MM.1S (cell line): ENCODE results near the gene TNRC6A.

ENCODE experiments used
- DNase-seq: peaks from one replicate; pipeline ENCODE4 v3.0.0-alpha.2; 2015
- H2AFZ ChIP-seq: fragments of 300-600 bp; sonication (generic); 2 replicates; pipeline ENCODE4 v1.6.0; 2016; ENCODE audit warnings: antibody characterized with exemption, low read length
- H3F3A ChIP-seq: fragments of 300-600 bp; sonication (generic); 2 replicates; pipeline ENCODE4 v1.6.1; 2016; ENCODE audit warnings: mild to moderate bottlenecking, antibody characterized with exemption, low read length, moderate library complexity, mixed read lengths; ENCODE audit not compliant: insufficient read depth
- H3K27ac ChIP-seq: fragments of 300-600 bp; sonication (generic); 2 replicates; pipeline ENCODE4 v1.5.1; 2016; ENCODE audit warnings: mild to moderate bottlenecking, low read length
- H3K27me3 ChIP-seq: fragments of 300-600 bp; sonication (generic); replicated peaks from 2 replicates; pipeline ENCODE4 v1.6.0; 2016; ENCODE audit warnings: low read length; ENCODE audit not compliant: insufficient read depth
- H3K36me3 ChIP-seq: fragments of 300-600 bp; sonication (generic); replicated peaks from 2 replicates; pipeline ENCODE4 v1.6.1; 2016; ENCODE audit warnings: mild to moderate bottlenecking, low read length, mixed read lengths; ENCODE audit not compliant: insufficient read depth
- H3K4me1 ChIP-seq: fragments of 300-600 bp; sonication (generic); 2 replicates; pipeline ENCODE4 v1.6.1; 2016; ENCODE audit warnings: low read length, mixed read lengths
- H3K4me2 ChIP-seq: fragments of 300-600 bp; sonication (generic); 2 replicates; pipeline ENCODE4 v1.6.0; 2016; ENCODE audit warnings: low read depth, low read length
- H3K4me3 ChIP-seq: fragments of 300-600 bp; sonication (generic); 2 replicates; pipeline ENCODE4 v1.5.1; 2016; ENCODE audit warnings: low read length, mixed read lengths
- H3K79me2 ChIP-seq: fragments of 300-600 bp; sonication (generic); 2 replicates; pipeline ENCODE4 v1.6.1; 2016; ENCODE audit warnings: mixed run types, low read length, mixed read lengths
- H3K9ac ChIP-seq: fragments of 300-600 bp; sonication (generic); 2 replicates; pipeline ENCODE4 v1.6.1; 2016; ENCODE audit warnings: low read length, mixed read lengths
- H3K9me2 ChIP-seq: fragments of 300-600 bp; sonication (generic); replicated peaks from 2 replicates; pipeline ENCODE4 v1.6.1; 2016; ENCODE audit warnings: mild to moderate bottlenecking, low read length, mixed read lengths; ENCODE audit not compliant: insufficient read depth
- H3K9me3 ChIP-seq: fragments of 300-600 bp; sonication (generic); replicated peaks from 2 replicates; pipeline ENCODE4 v1.6.1; 2016; ENCODE audit warnings: mild to moderate bottlenecking, low read length, mixed read lengths; ENCODE audit not compliant: insufficient read depth
- H4K20me1 ChIP-seq: fragments of 300-600 bp; sonication (generic); 2 replicates; pipeline ENCODE4 v1.6.1; 2016; ENCODE audit warnings: mild to moderate bottlenecking, low read length, moderate library complexity, mixed read lengths; ENCODE audit not compliant: insufficient read depth
- EZH2 ChIP-seq: fragments of 300-600 bp; sonication (generic); optimal IDR thresholded peaks from 2 replicates; pipeline ENCODE3; 2017; ENCODE audit warnings: low read depth, mild to moderate bottlenecking, antibody characterized with exemption, low read length, mixed read lengths
- EZH2phosphoT487 ChIP-seq: fragments of 300-600 bp; sonication (generic); IDR thresholded peaks from 2 replicates; pipeline ENCODE4 v1.6.1; 2018; ENCODE audit warnings: antibody characterized with exemption, low read length
- TF ChIP-seq, protein P1 (sequence below): fragments of 300-600 bp; sonication (generic); IDR thresholded peaks from 2 replicates; pipeline ENCODE4 v1.5.1; 2016; ENCODE audit warnings: antibody characterized with exemption, low read length, mixed read lengths

Gene TNRC6A

DNA sequence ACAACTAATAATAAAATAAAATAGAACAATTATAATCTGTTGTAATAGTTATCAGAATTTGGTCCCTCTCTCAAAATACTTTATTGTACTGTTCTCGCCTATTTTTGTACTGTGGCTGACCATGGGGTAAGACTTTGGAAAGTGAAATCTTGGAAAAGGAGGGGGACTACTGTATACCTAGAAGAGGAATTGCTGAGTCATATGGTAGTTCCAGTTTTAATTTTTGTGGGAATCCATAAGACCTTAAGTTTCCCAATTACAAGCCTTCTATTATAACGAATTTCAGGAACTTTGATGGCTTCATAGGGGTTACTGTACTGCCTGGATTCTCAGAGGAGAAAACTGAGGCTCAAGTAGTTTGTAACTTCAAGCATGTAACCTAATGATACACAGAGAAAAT lies 35.5 kb downstream of the TNRC6A start:
- Histone ChIP-seq H3K27me3 (no peaks in the 10 kb centered on the region), H3F3A (no peaks in the 10 kb centered on the region), H3K27ac (no peak overlapping the region), H3K4me3 (no peak overlapping the region), H3K9ac (no peak overlapping the region), H3K79me2 (peaks cover 29% of the 10 kb centered on the region), H3K4me1 (no peaks in the 10 kb centered on the region), H2AFZ (no peak overlapping the region), H3K36me3 (peaks cover 8% of the 10 kb centered on the region; the same call in 1 of the 2 replicates), H3K4me2 (no peak overlapping the region), H4K20me1 (peaks cover 4% of the 10 kb centered on the region; the same call in 1 of the 2 replicates), H3K9me2 (no peaks in the 10 kb centered on the region), H3K9me3 (no peaks in the 10 kb centered on the region)
- DNase-seq = no peak
- no peak for TF ChIP-seq EZH2
- TF ChIP-seq EZH2phosphoT487 = no peak
- TF ChIP-seq, protein P1, sequence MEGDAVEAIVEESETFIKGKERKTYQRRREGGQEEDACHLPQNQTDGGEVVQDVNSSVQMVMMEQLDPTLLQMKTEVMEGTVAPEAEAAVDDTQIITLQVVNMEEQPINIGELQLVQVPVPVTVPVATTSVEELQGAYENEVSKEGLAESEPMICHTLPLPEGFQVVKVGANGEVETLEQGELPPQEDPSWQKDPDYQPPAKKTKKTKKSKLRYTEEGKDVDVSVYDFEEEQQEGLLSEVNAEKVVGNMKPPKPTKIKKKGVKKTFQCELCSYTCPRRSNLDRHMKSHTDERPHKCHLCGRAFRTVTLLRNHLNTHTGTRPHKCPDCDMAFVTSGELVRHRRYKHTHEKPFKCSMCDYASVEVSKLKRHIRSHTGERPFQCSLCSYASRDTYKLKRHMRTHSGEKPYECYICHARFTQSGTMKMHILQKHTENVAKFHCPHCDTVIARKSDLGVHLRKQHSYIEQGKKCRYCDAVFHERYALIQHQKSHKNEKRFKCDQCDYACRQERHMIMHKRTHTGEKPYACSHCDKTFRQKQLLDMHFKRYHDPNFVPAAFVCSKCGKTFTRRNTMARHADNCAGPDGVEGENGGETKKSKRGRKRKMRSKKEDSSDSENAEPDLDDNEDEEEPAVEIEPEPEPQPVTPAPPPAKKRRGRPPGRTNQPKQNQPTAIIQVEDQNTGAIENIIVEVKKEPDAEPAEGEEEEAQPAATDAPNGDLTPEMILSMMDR = no peak

- Histone ChIP-seq H3K9me2 (no peaks in the 10 kb centered on the region), H3K4me3 (no peak overlapping the region), H4K20me1 (peaks cover 8% of the 10 kb centered on the region; the same call in 1 of the 2 replicates), H3K9me3 (no peaks in the 10 kb centered on the region), H3K27ac (no peak overlapping the region), H3K79me2 (peaks cover 26% of the 10 kb centered on the region), H3K4me1 (no peaks in the 10 kb centered on the region), H3K36me3 (peaks cover 8% of the 10 kb centered on the region; the same call in 1 of the 2 replicates), H3K9ac (no peak overlapping the region), H3K27me3 (no peaks in the 10 kb centered on the region), H2AFZ (no peak overlapping the region), H3F3A (no peaks in the 10 kb centered on the region), H3K4me2 (no peak overlapping the region)
- TF ChIP-seq, protein P1 = no peak
- TF ChIP-seq EZH2 (no peak), EZH2phosphoT487 (no peak)
- DNase-seq = no peak
These were observed 36.6 kb downstream of the TNRC6A start for GRCh38 chr16:24766057-24766456.

DNA sequence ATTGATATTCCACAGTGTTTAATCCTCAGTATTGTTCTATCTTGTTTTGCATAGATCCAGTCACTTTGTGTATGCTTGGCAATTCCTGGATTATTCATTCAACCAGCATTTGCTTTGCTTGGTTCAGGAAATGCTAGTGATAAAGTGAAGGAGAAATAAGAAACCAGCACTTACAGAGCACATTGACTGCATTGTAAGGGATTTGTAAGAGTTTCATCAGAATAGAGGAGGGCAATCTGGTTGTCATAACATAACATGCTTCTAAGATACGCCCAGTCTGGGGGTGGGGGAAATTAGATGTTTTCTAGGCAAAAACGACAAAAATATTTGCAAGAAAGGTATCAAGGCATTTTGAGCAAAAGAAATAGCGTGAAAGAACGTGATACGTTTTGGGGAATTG lies 40.4 kb downstream of the TNRC6A start:
- no peak overlapping the region for H3K9ac ChIP-seq
- H3K9me2 ChIP-seq = no peaks in the 10 kb centered on the region
- no peak overlapping the region for H3K4me3 ChIP-seq
- H4K20me1 ChIP-seq = peaks cover 14% of the 10 kb centered on the region; the same call in 1 of the 2 replicates
- H3K79me2 ChIP-seq = peaks cover 52% of the 10 kb centered on the region
- no peaks in the 10 kb centered on the region; the same call in 1 of the 2 replicates for H3K36me3 ChIP-seq
- no peak overlapping the region for H2AFZ ChIP-seq
- DNase-seq = no peak
- H3K4me2 ChIP-seq = no peak overlapping the region
- H3K27ac ChIP-seq = no peak overlapping the region
- H3K4me1 ChIP-seq = no peaks in the 10 kb centered on the region
- no peak for TF ChIP-seq EZH2phosphoT487
- TF ChIP-seq, protein P1 = no peak
- no peak for TF ChIP-seq EZH2
- no peaks in the 10 kb centered on the region for H3K27me3 ChIP-seq
- no peaks in the 10 kb centered on the region for H3K9me3 ChIP-seq
- H3F3A ChIP-seq = no peaks in the 10 kb centered on the region
